Adrenal gland (tissue), 5 donors: Measurements from ENCODE around the gene TFF1.

Experiments used
- POLR2A ChIP-seq, 2 donors: fragments of 450-650 bp; IDR thresholded peaks; one replicate each; pipeline ENCODE4 v1.6.1; 2017; ENCODE audit warnings: antibody characterized with exemption in 2 of 2, mild to moderate bottlenecking in 2 of 2, moderate library complexity in 1 of 2
- TF ChIP-seq, protein P1 (sequence below), 6 experiments: fragments of 450-650 bp in 4 of 6; fragments of 200-600 bp in 2 of 6; sonication (generic) in 1 of 6; IDR thresholded peaks; 1 replicate in 5 of 6; 2 replicates in 1 of 6; pipeline versions ENCODE4 v1.5.1 to v1.8.0; 2016 to 2021; ENCODE audit warnings: antibody characterized with exemption in 6 of 6, mild to moderate bottlenecking in 2 of 6, moderate library complexity in 1 of 6
- donor health status: DM: no; HTN: no; CAD: no.

- TF ChIP-seq, protein P1, sequence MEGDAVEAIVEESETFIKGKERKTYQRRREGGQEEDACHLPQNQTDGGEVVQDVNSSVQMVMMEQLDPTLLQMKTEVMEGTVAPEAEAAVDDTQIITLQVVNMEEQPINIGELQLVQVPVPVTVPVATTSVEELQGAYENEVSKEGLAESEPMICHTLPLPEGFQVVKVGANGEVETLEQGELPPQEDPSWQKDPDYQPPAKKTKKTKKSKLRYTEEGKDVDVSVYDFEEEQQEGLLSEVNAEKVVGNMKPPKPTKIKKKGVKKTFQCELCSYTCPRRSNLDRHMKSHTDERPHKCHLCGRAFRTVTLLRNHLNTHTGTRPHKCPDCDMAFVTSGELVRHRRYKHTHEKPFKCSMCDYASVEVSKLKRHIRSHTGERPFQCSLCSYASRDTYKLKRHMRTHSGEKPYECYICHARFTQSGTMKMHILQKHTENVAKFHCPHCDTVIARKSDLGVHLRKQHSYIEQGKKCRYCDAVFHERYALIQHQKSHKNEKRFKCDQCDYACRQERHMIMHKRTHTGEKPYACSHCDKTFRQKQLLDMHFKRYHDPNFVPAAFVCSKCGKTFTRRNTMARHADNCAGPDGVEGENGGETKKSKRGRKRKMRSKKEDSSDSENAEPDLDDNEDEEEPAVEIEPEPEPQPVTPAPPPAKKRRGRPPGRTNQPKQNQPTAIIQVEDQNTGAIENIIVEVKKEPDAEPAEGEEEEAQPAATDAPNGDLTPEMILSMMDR (IDR thresholded peaks at IDR 0.05), result no peak
- no peak for TF ChIP-seq POLR2A (IDR thresholded peaks at IDR 0.05)
Observed at GRCh38 chr21:42414928-42415769, 48.8 kb upstream of the TFF1 start.
